Loucy (cell line): ENCODE data around the gene CC2D1B.
A peak's percentile ranks its signal among the peaks of the same experiment; 100 is the strongest.

Experiments
- H2AFZ ChIP-seq: fragments of 200-600 bp; sonication (generic); 2 replicates; pipeline ENCODE4 v1.6.0; 2016; ENCODE audit warnings: antibody characterized with exemption, mild to moderate bottlenecking, low read length, moderate library complexity
- H3F3A ChIP-seq: fragments of 200-600 bp; 2 replicates; pipeline ENCODE4 v1.6.0; 2016; ENCODE audit warnings: antibody characterized with exemption, low read depth, mild to moderate bottlenecking
- H3K27me3 ChIP-seq: fragments of 200-600 bp; sonication (generic); 2 replicates; pipeline ENCODE4 v1.6.1; 2014; ENCODE audit warnings: low read length, mild to moderate bottlenecking; ENCODE audit not compliant: insufficient read depth, poor library complexity, severe bottlenecking
- H3K36me3 ChIP-seq: fragments of 200-600 bp; sonication (generic); 2 replicates; pipeline ENCODE4 v1.6.1; 2016; ENCODE audit warnings: low read length; ENCODE audit not compliant: insufficient read depth
- H3K4me1 ChIP-seq: fragments of 200-600 bp; sonication (generic); 2 replicates; pipeline ENCODE4 v1.5.1; 2014; ENCODE audit warnings: low read length, mild to moderate bottlenecking; ENCODE audit not compliant: insufficient read depth, poor library complexity, severe bottlenecking
- H3K4me2 ChIP-seq: fragments of 200-600 bp; sonication (generic); 2 replicates; pipeline ENCODE4 v1.6.0; 2014; ENCODE audit warnings: antibody characterized with exemption, low read length, low read depth, mild to moderate bottlenecking; ENCODE audit not compliant: poor library complexity, severe bottlenecking
- H3K4me3 ChIP-seq: fragments of 200-600 bp; sonication (generic); 2 replicates; pipeline ENCODE4 v1.5.1; 2014; ENCODE audit warnings: low read length, mild to moderate bottlenecking, mixed read lengths; ENCODE audit not compliant: poor library complexity, severe bottlenecking
- H3K79me2 ChIP-seq: fragments of 200-600 bp; sonication (generic); 2 replicates; pipeline ENCODE4 v1.6.1; 2014; ENCODE audit warnings: low read length; ENCODE audit not compliant: insufficient read depth
- H3K9ac ChIP-seq: fragments of 200-600 bp; sonication (generic); 2 replicates; pipeline ENCODE4 v1.6.0; 2014; ENCODE audit warnings: mild to moderate bottlenecking, low read depth, low read length, moderate library complexity; ENCODE audit not compliant: poor library complexity, severe bottlenecking
- H3K9me2 ChIP-seq: fragments of 200-600 bp; sonication (generic); replicated peaks from 2 replicates; pipeline ENCODE4 v1.6.1; 2016; ENCODE audit warnings: low read depth, low read length, mixed read lengths
- H3K9me3 ChIP-seq: fragments of 200-600 bp; sonication (generic); 2 replicates; pipeline ENCODE4 v1.6.1; 2014; ENCODE audit warnings: mild to moderate bottlenecking, antibody characterized with exemption, low read length, low read depth; ENCODE audit not compliant: insufficient read depth
- H4K20me1 ChIP-seq: fragments of 200-600 bp; sonication (generic); 2 replicates; pipeline ENCODE4 v1.6.0; 2014; ENCODE audit warnings: antibody characterized with exemption, low read length, mild to moderate bottlenecking; ENCODE audit not compliant: insufficient read depth, poor library complexity, severe bottlenecking
- CTCF ChIP-seq: fragments of 200-600 bp; sonication (generic); conservative IDR thresholded peaks from 2 replicates; pipeline ENCODE4 v1.5.1; 2014; ENCODE audit warnings: mild to moderate bottlenecking, antibody characterized with exemption, low read length
- EZH2phosphoT487 ChIP-seq: fragments of 200-600 bp; IDR thresholded peaks from 2 replicates; pipeline ENCODE4 v1.6.1; 2018; ENCODE audit warnings: antibody characterized with exemption, mild to moderate bottlenecking, moderate library complexity, borderline replicate concordance

The CC2D1B gene

GRCh38 chr1:52365746-52366516, at the start of gene CC2D1B:
CC2D1B (minus strand) TSS chr1:52366205; CDS start chr1:52364620, 1,585 bp downstream.
- Histone ChIP-seq H3K4me2 (peak within 1 kb of the TSS; percentile 90), H3K36me3 (peaks cover 8% of the 10 kb centered on the region; the same call in 1 of the 2 replicates), H3K9ac (peak within 1 kb of the TSS; percentile 83), H3K9me2 (no peaks in the 10 kb centered on the region), H3K4me3 (peak within 1 kb of the TSS; percentile 86), H4K20me1 (peaks cover 18% of the 10 kb centered on the region), H3K27me3 (no peaks in the 10 kb centered on the region), H3K4me1 (peaks cover 30% of the 10 kb centered on the region), H2AFZ (peak within 1 kb of the TSS; percentile 93), H3F3A (peaks cover 5% of the 10 kb centered on the region; the same call in 1 of the 2 replicates), H3K79me2 (peaks cover 36% of the 10 kb centered on the region), H3K9me3 (no peaks in the 10 kb centered on the region)
- TF ChIP-seq CTCF (no peak), EZH2phosphoT487 (no peak)

- Histone ChIP-seq H3K9me3 (no peaks in the 10 kb centered on the region), H3F3A (peaks cover 9% of the 10 kb centered on the region; the same call in 1 of the 2 replicates), H3K4me3 (no peak overlapping the region), H4K20me1 (peaks cover 2% of the 10 kb centered on the region), H3K36me3 (peaks cover 81% of the 10 kb centered on the region), H3K79me2 (peaks cover 11% of the 10 kb centered on the region; the same call in 1 of the 2 replicates), H3K9ac (no peak overlapping the region), H3K4me2 (no peak overlapping the region), H3K9me2 (no peaks in the 10 kb centered on the region), H3K4me1 (peaks cover 22% of the 10 kb centered on the region), H3K27me3 (no peaks in the 10 kb centered on the region), H2AFZ (no peak overlapping the region)
- no peak for TF ChIP-seq EZH2phosphoT487
Observed at GRCh38 chr1:52414942-52415341, 48.9 kb upstream of the CC2D1B start.

DNA sequence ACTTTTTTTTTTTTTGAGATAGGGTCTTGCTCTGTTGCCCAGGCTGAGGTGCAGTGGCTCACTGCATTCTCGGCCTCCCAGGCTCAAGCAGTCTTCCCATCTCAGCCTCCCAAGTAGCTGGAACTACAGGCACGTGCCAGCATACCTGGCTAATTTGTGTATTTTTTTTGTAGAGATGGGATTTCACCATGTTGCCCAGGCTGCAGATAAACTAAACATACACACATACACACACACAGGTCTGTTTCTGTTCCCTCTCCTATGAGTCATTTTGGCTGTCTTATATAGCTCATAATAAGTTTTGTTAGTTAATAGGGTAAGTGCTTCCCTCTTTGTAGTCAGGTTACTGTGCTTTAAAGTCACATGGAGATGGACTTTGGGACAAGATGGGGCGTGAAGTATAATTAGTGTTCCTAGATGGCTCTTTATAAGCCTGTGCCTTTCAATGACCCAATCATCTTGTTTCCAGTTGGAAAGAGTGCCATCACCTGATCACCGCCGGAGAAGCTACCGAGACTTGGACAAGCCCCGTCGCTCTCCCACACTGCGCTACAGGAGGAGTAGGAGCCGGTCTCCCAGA, 47.5 kb upstream of the CC2D1B start:
- no peak overlapping the region for H3K9ac ChIP-seq
- H3K4me2 ChIP-seq: no peak overlapping the region
- H3K4me1 ChIP-seq: peaks cover 9% of the 10 kb centered on the region
- TF ChIP-seq CTCF (no peak), EZH2phosphoT487 (no peak)
- H3K9me2 ChIP-seq: no peaks in the 10 kb centered on the region
- H2AFZ ChIP-seq: no peak overlapping the region
- peaks cover 24% of the 10 kb centered on the region; the same call in 1 of the 2 replicates for H3K79me2 ChIP-seq
- peaks cover 90% of the 10 kb centered on the region for H3K36me3 ChIP-seq
- H4K20me1 ChIP-seq: peaks cover 2% of the 10 kb centered on the region
- H3F3A ChIP-seq: peaks cover 2% of the 10 kb centered on the region; the same call in 1 of the 2 replicates
- H3K9me3 ChIP-seq: no peaks in the 10 kb centered on the region
- no peaks in the 10 kb centered on the region for H3K27me3 ChIP-seq
- no peak overlapping the region for H3K4me3 ChIP-seq
